Adrenal gland (tissue), 12 donors: ENCODE measurements around the gene FREM3. TPM values are rescaled to one million over a fixed set of nuclear protein-coding genes. Genes with fewer than 3 reads are reported as not detected.

ENCODE experiments used
- DNase-seq, 7 donors: peaks; one replicate each; pipeline ENCODE4 v3.0.0-alpha.2; 2019 to 2020
- H3K27ac ChIP-seq, 5 donors: fragments of 200-600 bp; sonication (generic) in 4 of 5; 1 replicate in 3 of 5; 2 replicates in 2 of 5; pipeline versions ENCODE4 v1.5.1 to v1.8.0; 2016 to 2020; ENCODE audit warnings: mild to moderate bottlenecking in 1 of 5
- H3K27me3 ChIP-seq: fragments of 200-600 bp; 2 replicates; pipeline ENCODE4 v1.8.0; 2021
- H3K36me3 ChIP-seq, 2 donors: fragments of 200-600 bp; replicated peaks in 1 of 2; 1 replicate in 1 of 2; 2 replicates in 1 of 2; pipeline versions ENCODE4 v1.5.1 to v1.8.0; 2018 to 2022
- H3K4me1 ChIP-seq, 2 donors: fragments of 200-600 bp; replicated peaks in 1 of 2; 1 replicate in 1 of 2; 2 replicates in 1 of 2; pipeline versions ENCODE4 v1.5.1 to v1.8.0; 2018 to 2021
- H3K4me3 ChIP-seq, 4 donors: fragments of 200-600 bp; sonication (generic) in 3 of 4; one replicate each; pipeline ENCODE4 v1.5.1; 2016 to 2018
- H3K9me3 ChIP-seq, 3 donors: fragments of 200-600 bp; sonication (generic) in 1 of 3; replicated peaks in 1 of 3; 1 replicate in 2 of 3; 2 replicates in 1 of 3; pipeline versions ENCODE4 v1.5.1 to v1.8.0; 2016 to 2021
- CTCF ChIP-seq, 6 experiments: fragments of 450-650 bp in 4 of 6; fragments of 200-600 bp in 2 of 6; sonication (generic) in 1 of 6; IDR thresholded peaks; 1 replicate in 5 of 6; 2 replicates in 1 of 6; pipeline versions ENCODE4 v1.5.1 to v1.8.0; 2016 to 2021; ENCODE audit warnings: antibody characterized with exemption in 6 of 6, mild to moderate bottlenecking in 2 of 6, moderate library complexity in 1 of 6
- POLR2A ChIP-seq, 2 donors: fragments of 450-650 bp; IDR thresholded peaks; one replicate each; pipeline ENCODE4 v1.6.1; 2017; ENCODE audit warnings: antibody characterized with exemption in 2 of 2, mild to moderate bottlenecking in 2 of 2, moderate library complexity in 1 of 2
- WGBS, 4 donors: extraction: QIAGEN DNeasy Blood & Tissue Kit in 2 of 4; methylation state at CpG; one replicate each; pipeline versions ENCODE4 v1.1.5 to v1.1.7; 2013 to 2017; 5-methylcytosine and 5-hydroxymethylcytosine counted together
- intact Hi-C, 2 donors: fragments of 100-400 bp; cut with DNase I; formaldehyde crosslinking; loops; one replicate each; pipeline versions ENCODE4 v1.14.1 to v1.15.0; 2022 to 2023
- polyA plus RNA-seq, 3 donors: library from polyadenylated mRNA; stranded (reverse); fragments of 200-250 nt in 2 of 3; fragments of 350-450 nt in 1 of 3; fragmentation: Illumina TruSeq in 1 of 3; extraction: RNeasy Lipid Tissue Mini Kit (QIAGEN cat#74804) in 1 of 3; gene quantifications; one replicate each; pipeline ENCODE4 v1.2.3, GENCODE V29; 2013 to 2014
- total RNA-seq, 9 donors: library from RNA; depleted of rRNA in 4 of 9; stranded (reverse); fragments of >200 nt in 4 of 9; fragments of 120-200 nt in 1 of 9; fragmentation: NEBNext Ultra II Directional in 1 of 9; extraction: Animal tissue kit (Norgen Biotek cat#: 25700) in 1 of 9; gene quantifications; one replicate each; pipeline versions ENCODE4 v1.1.0 to v1.2.4, GENCODE V29; 2013 to 2023
- donor health status: healthy with polysubstance abuse.
- donor health status: Bipolar disorder and iron deficiency.
- donor health status: DM: yes; HTN: yes; CAD: no.
- donor health status: DM: no; HTN: no; CAD: no.
- donor health status: DM: no; HTN: no; CAD: no.
- donor health status: DM: yes; HTN: yes; CAD: no.

The FREM3 gene
- total and polyA plus RNA-seq, 12 donors: 0.06 to 0.22 TPM; not detected in 10

- WGBS, 4 donors: 92 to 100% (median 97%) methylated on average over 2 of the region's 2 CpGs
- Histone ChIP-seq H3K9me3 (no peaks in the 10 kb centered on the region), H3K4me3 (no peak overlapping the region), H3K27me3 (no peaks in the 10 kb centered on the region), H3K36me3 (no peaks in the 10 kb centered on the region), H3K27ac (no peak overlapping the region), H3K4me1 (no peaks in the 10 kb centered on the region)
- intact Hi-C loops: no loop called here
- no peak for DNase-seq
- no peak for TF ChIP-seq CTCF (IDR thresholded peaks at IDR 0.05)
- TF ChIP-seq POLR2A (IDR thresholded peaks at IDR 0.05): no peak
Observed at GRCh38 chr4:143713955-143714625, 13.6 kb upstream of the FREM3 start.

GRCh38 chr4:143713553-143713952, 13.1 kb upstream of the FREM3 start:
- Histone ChIP-seq H3K9me3 (no peaks in the 10 kb centered on the region), H3K27me3 (no peaks in the 10 kb centered on the region)

GRCh38 chr4:143712155-143712550, 11.7 kb upstream of the FREM3 start:
- Histone ChIP-seq H3K27me3 (no peaks in the 10 kb centered on the region), H3K4me1 (no peaks in the 10 kb centered on the region), H3K27ac (no peak overlapping the region), H3K4me3 (no peak overlapping the region), H3K9me3 (no peaks in the 10 kb centered on the region), H3K36me3 (no peaks in the 10 kb centered on the region)
- 37 to 69% (median 59%) methylated on average over 1 of the region's 1 CpG for WGBS, 4 donors
- no peak for DNase-seq
- intact Hi-C loops: no loop called here
- TF ChIP-seq CTCF (IDR thresholded peaks at IDR 0.05): no peak
- TF ChIP-seq POLR2A (IDR thresholded peaks at IDR 0.05): no peak

More at GRCh38 chr4:143713553-143713952, 13.1 kb upstream of the FREM3 start:
- no peak for DNase-seq
- WGBS, 4 donors: 91 to 95% (median 92%) methylated on average over 5 of the region's 5 CpGs
- intact Hi-C loops: no loop called here
- no peak overlapping the region for H3K27ac ChIP-seq
- no peak for TF ChIP-seq CTCF (IDR thresholded peaks at IDR 0.05)
- no peak for TF ChIP-seq POLR2A (IDR thresholded peaks at IDR 0.05)
- H3K4me3 ChIP-seq: no peak overlapping the region
- no peaks in the 10 kb centered on the region for H3K4me1 ChIP-seq
- H3K36me3 ChIP-seq: no peaks in the 10 kb centered on the region

- Histone ChIP-seq H3K27me3 (no peaks in the 10 kb centered on the region), H3K4me1 (no peaks in the 10 kb centered on the region), H3K36me3 (no peaks in the 10 kb centered on the region), H3K27ac (no peak overlapping the region), H3K9me3 (no peaks in the 10 kb centered on the region), H3K4me3 (no peak overlapping the region)
- intact Hi-C loops: no loop called here
- 89 to 92% (median 91%) methylated on average over 4 of the region's 4 CpGs for WGBS, 4 donors
- DNase-seq: no peak
- TF ChIP-seq POLR2A (IDR thresholded peaks at IDR 0.05) (no peak), CTCF (IDR thresholded peaks at IDR 0.05) (no peak)
Observed at GRCh38 chr4:143711543-143712154, 11.2 kb upstream of the FREM3 start.
